Epithelial cell of prostate (primary cell): Measurements from ENCODE around the gene SLC7A7.
"Not testable (repeated sequence)": the region's sequence is repeated elsewhere in the genome, so short reads cannot be mapped to it uniquely, and the experiment has no call there.

Experiments
- DNase-seq: peaks from one replicate; pipeline ENCODE4 v3.0.0-alpha.2; 2011; ENCODE audit warnings: low read depth, low spot score
- H3K27ac ChIP-seq: fragments of 450-650 bp; 2 replicates; pipeline ENCODE4 v1.5.1; 2017; ENCODE audit warnings: mild to moderate bottlenecking

SLC7A7 gene

DNA sequence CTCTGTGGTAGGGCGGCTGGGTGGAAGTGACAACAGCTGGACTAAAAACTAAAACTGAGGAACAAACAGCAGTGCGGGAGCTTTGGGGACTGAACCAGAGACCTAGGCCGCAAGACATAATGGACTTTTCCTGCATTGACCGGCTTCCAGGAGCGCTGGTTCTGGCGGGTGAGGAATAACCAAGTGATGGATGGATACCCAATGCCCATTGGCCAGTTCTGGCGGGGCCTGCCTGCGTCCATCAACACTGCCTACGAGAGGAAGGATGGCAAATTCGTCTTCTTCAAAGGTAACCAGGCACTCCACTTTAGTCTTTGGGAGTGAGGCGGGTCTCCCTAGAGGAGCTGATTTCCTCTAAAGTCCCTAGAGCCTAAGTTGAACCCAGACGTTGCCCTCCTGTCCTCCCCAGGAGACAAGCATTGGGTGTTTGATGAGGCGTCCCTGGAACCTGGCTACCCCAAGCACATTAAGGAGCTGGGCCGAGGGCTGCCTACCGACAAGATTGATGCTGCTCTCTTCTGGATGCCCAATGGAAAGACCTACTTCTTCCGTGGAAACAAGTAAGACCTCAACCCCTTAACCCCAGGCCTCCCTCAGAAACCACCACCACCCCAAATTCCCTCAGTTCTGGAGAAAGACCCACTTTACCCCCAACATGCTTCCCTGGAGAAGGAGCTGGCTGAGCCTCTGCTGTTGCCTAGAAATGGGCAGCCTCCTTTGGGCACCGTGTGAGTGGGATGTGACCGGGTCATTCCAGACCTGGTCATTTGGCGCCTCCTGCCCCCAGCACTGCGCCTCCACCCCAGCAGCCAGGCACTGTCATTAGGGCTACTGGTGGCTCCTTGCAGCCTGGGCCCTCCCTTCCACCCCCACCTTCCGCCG lies 29.2 kb upstream of the SLC7A7 start:
- H3K27ac ChIP-seq, result peak overlapping the region; percentile 98
- DNase-seq, result no peak

DNA sequence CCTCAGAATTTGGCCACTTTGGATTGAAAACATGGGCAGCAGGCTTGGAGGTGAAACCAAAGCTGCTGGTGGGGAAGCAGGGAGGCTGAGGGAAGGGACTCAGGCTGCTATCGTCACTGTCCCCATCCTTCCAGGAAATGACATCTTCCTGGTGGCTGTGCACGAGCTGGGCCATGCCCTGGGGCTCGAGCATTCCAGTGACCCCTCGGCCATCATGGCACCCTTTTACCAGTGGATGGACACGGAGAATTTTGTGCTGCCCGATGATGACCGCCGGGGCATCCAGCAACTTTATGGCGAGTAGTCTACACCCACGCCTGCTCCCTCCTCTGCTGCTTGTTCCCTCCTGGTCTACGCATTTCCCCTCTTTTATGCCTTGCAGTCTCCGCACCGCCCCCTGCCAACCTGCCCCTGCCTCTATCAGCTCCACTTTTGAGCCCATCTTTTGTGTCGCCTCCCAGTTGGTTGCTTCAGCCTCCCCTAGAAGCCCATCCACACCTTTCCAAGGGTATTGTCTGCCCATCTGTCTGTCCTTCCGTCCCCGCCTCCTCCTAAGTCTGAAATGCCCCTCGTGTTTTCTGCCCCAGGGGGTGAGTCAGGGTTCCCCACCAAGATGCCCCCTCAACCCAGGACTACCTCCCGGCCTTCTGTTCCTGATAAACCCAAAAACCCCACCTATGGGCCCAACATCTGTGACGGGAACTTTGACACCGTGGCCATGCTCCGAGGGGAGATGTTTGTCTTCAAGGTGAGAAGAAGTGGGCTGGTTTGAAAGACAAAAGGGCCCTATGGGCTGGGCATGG lies 28.1 kb upstream of the SLC7A7 start:
- no peak for DNase-seq
- peak overlapping the region; percentile 98 for H3K27ac ChIP-seq

GRCh38 chr14:22842211-22843122 lies 27.2 kb upstream of the SLC7A7 start:
- peak overlapping the region; percentile 98 for H3K27ac ChIP-seq
- DNase-seq, result no peak

- no peak for DNase-seq
- peak overlapping the region; percentile 98 for H3K27ac ChIP-seq
Measured at GRCh38 chr14:22841769-22842168, 26.5 kb upstream of the SLC7A7 start.

DNA sequence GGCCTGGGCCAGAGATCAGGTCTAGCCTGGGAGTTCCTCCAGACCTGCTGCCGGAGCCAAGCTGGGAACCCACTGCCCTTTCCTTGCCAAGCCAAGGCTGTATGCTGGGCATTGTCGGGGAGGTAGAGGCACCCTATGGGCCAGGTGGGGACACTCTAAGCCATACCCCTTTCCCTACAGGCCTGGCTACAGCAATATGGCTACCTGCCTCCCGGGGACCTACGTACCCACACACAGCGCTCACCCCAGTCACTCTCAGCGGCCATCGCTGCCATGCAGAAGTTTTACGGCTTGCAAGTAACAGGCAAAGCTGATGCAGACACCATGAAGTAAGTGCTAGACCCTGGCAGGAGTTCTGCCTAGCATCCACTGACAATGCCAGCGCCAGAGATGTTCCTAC lies 26.1 kb upstream of the SLC7A7 start:
- H3K27ac ChIP-seq, result peak overlapping the region; percentile 98
- DNase-seq, result no peak

DNA sequence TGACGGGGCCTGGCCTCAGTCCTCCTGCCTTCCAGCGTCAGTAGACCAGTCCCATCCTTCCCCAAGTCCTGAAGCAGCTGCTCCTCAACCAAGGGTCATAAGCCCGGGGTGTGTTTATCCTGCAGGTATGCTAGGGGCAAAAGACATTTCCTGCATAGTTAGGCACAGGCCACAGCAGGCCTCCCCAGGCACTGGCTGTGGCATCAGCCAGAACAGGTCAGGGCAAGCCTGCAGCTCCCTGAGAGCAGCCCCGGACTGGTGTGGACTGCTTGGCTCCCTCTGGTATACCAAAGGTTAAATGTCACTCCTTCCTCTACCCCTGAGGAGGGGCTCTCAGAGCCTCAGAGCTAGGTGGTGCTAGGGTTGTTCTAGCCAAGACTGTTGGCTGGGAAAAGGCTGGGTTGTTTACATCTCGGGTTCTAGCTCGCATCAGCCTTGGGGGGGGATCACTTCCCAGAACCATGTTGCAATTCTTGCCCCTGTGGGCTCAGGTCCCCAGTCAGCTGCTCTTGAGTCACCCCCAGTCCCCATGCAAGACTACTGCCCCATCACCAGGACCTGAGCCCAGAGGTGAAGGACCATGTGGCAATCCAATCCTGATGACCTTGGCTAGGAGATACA lies 24.0 kb upstream of the SLC7A7 start:
- peak overlapping the region; percentile 98 for H3K27ac ChIP-seq
- DNase-seq, result peak; percentile 56

DNA sequence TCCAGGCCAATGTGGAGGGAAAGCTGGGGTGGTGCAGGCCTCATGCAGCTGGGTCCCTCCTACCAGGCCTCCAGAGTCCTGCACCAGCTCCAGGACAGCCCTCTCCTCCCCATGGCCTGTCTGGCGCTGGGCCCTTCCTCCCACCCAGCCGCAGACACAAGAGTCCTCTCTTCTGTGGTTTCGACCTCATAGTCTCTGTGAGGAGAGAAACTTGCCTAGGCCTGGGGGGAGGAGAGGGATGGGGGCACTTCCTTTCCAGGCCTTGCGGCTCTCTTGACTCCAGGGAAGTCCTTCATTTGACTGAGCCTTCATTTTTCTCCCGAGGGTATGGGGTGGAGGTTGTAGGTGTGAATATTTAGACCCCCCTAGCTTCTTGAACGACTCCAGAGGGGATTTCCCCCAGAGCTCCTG lies 23.4 kb upstream of the SLC7A7 start:
- no peak for DNase-seq
- peak overlapping the region; percentile 98 for H3K27ac ChIP-seq

DNA sequence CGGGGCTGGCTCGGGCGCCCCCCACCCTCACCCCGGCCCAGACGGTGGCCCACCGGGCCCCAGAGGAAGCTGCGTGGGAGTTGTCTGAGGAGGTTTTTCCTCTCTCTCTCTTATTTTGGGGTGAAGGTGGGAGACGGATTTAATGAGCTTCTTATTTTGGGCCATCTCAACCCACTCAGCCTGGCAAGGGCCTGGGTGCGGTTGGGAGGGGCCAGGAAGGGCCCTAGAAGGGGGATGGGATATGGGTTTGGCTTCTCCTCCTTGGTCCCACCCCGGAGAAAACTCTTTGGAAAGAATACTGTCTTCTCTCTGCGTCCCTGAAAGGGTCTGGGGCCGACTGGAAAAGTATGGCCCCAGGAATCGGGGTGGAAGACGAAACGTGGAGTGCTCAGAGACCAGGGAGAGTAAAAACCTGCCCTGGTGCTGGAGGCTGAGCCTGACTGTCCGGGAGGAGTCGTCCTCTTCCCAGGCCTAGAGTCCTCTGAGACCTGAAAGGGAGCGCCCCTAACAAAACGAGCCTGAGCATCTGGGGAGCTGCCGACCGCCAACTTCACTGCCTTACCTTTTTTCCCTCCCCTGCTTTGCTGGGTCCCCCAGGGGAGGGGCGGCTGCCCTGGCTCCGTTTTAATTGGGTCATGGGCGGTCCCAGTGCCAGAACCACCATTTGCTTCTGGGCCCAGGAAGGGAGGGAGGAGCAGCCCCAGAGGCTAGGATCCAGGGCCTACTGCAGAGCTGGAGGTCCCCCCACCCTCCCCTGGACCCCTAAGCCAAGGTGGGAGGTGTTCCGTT lies 22.7 kb upstream of the SLC7A7 start:
- DNase-seq, result no peak
- H3K27ac ChIP-seq, result peak overlapping the region; percentile 98

GRCh38 chr14:22837114-22837749 lies 22.0 kb upstream of the SLC7A7 start:
- DNase-seq, result no peak
- peak overlapping the region; percentile 98 for H3K27ac ChIP-seq

DNA sequence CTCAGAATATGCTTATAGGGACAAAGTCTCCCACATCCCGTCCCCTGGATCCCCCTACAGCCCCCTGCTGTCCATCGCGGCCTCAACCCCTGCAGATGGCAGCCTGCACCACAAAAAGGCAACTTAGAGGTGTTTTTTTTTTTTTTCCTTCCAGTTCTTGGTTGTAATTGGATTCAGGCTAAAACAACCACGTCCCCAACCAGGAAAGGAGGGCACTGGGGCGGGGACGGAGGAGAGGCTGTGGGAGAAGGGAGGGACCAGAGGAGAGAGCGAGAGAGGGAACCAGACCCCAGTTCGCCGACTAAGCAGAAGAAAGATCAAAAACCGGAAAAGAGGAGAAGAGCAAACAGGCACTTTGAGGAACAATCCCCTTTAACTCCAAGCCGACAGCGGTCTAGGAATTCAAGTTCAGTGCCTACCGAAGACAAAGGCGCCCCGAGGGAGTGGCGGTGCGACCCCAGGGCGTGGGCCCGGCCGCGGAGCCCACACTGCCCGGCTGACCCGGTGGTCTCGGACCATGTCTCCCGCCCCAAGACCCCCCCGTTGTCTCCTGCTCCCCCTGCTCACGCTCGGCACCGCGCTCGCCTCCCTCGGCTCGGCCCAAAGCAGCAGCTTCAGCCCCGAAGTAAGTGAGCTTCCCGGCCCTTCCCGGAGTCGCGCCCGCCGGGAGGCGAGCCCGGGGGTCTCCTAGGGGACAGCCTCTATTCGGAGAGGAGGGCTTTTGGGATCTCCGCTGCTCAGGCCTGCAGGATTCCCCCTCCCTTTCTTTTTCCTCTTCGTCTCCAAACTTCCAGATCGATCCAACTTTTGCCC lies 21.3 kb upstream of the SLC7A7 start, which contains the start of gene MMP14:
TSS of gene MMP14 (plus strand) at position 285 of the 813 bp plus-strand sequence. CDS start at position 518, 233 bp downstream.
- no peak for DNase-seq
- peak within 1 kb of the TSS; percentile 98 for H3K27ac ChIP-seq

DNA sequence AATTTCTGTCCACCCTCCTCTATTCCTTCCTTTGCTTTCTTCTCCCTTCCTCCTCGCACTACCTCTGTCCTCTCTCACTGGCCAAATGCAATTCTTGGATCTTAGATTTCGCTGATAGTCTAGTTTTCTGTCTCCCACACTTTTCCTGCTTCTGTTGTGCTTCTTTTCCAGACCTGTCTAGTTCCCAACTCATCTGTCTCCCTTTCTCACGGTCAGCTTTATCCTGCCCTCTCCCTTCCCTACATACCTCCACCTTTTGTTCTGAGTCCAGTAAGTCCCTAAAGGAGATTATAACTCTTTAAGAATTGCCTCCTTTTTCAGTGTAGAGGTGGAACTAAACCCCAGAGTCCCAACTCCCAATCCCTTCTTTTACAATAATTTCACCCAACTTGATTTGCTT lies 20.3 kb upstream of the SLC7A7 start:
- peak overlapping the region; percentile 98 for H3K27ac ChIP-seq
- no peak for DNase-seq

DNA sequence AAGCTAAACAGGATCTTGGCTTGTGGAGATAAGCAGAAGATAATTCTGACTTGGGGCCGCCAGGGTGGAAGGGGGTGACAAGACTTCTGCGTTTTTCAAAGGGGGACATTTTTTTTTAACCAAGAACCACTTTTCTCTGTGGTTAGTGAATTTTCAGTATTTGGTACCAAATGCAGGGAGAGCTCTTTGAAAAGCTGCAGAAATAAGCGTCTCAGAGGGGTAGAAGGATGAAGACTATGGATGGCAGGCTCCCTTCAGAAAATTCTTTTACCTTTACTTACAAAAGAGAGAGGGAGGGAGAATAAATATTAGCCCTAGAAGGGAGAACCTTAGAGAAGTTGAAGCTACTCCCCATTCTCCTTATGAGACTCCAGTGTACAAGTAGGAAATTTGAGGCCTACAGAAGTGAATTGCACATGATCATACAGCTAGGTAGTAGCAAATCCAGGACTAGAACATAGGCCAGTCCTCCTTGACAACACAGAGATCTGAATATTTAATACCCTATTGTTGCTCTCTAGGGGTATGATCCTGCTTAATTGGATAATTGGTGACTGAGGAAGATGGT lies 15.3 kb upstream of the SLC7A7 start:
- H3K27ac ChIP-seq, result peak overlapping the region; percentile 65
- no peak for DNase-seq

DNA sequence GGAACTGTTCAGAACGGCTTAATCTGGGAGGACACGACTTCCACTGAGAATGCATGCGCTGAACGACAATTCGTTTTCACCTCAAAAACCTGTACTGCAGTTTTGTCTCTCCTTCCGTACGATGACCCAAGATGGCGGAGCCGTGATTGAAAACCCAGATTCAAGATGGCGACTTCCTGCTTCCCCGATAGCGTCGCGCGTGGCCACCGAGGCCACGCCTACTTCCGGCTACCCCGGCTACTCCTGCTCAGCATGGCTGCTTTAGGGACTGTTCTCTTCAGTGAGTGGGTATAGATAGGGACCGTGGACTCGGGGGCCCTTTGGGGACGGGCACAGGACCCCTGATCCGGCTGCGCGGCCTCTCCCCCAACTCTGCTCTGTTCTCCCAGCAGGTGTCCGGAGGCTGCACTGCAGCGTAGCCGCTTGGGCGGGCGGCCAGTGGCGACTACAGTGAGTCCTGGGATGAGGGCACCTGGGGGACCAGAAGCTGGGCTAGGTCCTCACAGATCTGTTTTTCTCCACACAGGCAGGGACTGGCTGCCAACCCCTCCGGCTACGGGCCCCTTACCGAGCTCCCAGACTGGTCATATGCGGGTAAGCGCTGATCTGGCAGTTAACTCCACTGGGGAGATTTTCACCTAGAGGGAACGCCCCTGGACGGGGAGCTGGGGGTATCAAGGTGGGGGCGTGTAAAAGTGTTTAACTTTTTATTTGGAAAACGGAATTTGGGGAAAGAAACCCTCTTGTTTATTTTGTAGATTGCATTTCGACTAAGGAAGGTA lies 14.6 kb upstream of the SLC7A7 start, which contains the start of gene MRPL52:
TSS of gene MRPL52 (plus strand) at position 227 of the 782 bp plus-strand sequence. CDS start at position 253, 26 bp downstream.
- DNase-seq, result no peak

GRCh38 chr14:22829076-22829660 lies 13.9 kb upstream of the SLC7A7 start:
- DNase-seq, result not testable (repeated sequence)

More for the DNA sequence above, 14.6 kb upstream of the SLC7A7 start, which contains the start of gene MRPL52:
- H3K27ac ChIP-seq, result peak within 1 kb of the TSS; percentile 65

GRCh38 chr14:22824711-22825359 lies 9.6 kb upstream of the SLC7A7 start:
- H3K27ac ChIP-seq, result peak overlapping the region; percentile 76
- DNase-seq, result peak; percentile 60

More at GRCh38 chr14:22829076-22829660, 13.9 kb upstream of the SLC7A7 start:
- H3K27ac ChIP-seq, result peak overlapping the region; percentile 65
